Stimulated activated CD8-positive, alpha-beta memory T cell treated with anti-CD3 and anti-CD28 coated beads, Interleukin-4, amount 100 ng/mL, for 24 hours (primary cell): Measurements from ENCODE around the gene GPSM1.
"Not testable (repeated sequence)": the region's sequence is repeated elsewhere in the genome, so short reads cannot be mapped to it uniquely, and the experiment has no call there.

Experiments used
- DNase-seq: peaks from one replicate; pipeline ENCODE4 v3.0.0-alpha.2; 2020; ENCODE audit warnings: low read depth

Gene GPSM1

DNA sequence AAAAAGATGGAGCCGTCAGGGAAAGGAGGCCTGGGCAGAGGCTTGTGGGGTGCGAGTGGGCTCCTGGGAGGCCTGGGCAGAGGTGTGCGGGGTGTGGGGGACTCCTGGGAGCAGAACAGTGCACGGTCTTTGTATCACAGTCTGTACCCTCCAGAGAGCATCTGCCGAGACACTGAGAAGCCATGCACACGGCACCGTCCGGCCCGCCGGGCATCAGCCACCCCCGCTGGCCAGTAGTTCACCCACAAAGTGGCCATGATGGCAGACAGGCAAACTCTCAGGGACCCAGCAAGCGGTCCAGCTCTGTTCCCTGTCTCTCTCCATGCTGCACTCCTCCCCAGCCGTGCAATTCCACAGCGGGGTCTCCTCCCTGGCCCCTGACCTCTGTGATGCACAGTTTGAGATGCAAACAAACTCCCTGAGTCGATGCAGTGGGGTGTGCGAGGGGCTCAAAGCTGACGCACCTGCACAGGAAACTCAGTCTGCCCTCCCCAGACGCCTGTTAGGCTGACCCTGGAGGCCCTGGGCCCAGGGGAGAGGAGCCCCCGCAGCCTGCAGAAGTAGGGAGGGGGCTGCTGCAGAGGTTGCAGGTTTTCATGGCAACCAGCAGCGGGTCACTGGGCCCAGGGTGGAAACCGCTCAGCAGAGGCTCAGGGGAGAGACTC, 9.1 kb upstream of the GPSM1 start:
- DNase-seq = no peak

DNA sequence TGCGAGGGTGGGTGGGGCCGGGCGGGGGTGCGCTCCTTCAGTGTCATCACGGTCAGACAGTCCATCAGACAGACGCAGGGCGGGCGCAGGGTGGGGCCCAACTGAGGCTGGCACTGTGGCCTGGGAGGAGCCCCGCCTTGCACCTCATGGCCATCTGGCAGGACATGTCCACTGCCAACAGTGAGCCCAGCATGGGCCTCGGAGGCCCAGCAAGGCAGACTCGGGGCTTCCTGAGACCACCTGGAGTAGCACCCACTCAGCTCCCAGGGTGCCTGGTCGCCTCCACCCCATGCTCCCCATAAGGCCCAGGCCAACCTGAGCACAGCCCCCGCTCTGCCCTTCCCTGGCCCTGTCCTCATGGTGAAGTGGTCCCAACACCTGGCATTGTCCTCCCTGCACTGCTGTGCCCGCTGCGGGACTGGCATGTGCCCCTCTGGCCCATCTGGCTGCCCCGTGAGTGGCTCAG, 8.5 kb upstream of the GPSM1 start:
- no peak for DNase-seq

DNA sequence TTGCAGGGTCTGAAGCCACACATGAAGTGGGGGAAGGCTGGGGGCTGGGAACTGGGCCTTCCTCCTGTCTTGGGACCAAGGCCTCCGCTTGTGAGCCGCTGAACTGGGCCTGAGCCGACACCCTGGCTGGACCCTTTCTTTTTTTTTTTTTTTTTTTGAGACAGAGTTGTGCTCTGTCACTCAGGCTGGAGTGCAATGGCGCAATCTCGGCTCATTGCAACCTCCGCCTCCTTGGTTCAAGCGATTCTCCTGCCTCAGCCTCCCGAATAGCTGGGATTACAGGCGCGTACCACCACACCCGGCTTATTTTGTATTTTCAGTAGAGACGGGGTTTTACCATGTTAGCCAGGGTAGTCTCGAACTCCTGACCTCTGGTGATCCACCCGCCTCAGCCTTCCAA, 8.1 kb upstream of the GPSM1 start:
- DNase-seq = not testable (repeated sequence)

DNA sequence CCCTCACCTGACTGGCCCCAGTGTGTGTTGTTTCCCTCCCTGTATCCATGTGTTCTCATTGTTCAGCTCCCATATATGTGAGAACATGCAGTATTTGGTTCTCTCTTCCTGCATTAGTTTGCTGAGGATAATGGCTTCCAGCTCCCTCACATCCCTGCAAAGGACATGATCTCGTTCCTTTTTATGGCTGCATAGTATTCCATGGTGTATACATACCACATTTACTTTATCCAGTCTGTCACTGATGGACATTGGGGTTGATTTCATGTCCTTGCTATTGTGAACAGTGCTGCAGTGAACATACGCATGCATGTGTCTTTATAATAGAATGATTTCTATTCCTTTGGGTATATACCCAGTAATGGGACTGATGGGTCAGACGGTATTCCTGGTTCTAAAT, 7.4 kb upstream of the GPSM1 start:
- not testable (repeated sequence) for DNase-seq

DNA sequence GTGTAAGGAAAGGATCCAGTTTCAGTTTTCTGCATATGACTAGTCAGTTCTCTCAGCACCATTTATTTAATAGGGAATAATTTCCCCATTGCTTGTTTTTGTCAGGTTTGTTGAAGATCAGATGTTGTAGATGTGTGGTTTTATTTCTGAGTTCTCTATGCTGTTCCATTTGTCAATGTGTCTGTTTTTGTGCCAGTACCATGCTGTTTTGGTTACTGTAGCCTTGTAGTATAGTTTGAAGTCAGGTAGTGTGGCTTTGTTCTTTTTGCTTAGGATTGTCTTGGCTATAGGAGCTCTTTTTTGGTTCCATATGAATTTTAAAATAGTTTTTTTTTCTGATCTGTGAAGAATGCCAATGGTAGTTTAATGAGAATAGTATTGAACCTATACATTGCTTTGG, 6.4 kb upstream of the GPSM1 start:
- not testable (repeated sequence) for DNase-seq

DNA sequence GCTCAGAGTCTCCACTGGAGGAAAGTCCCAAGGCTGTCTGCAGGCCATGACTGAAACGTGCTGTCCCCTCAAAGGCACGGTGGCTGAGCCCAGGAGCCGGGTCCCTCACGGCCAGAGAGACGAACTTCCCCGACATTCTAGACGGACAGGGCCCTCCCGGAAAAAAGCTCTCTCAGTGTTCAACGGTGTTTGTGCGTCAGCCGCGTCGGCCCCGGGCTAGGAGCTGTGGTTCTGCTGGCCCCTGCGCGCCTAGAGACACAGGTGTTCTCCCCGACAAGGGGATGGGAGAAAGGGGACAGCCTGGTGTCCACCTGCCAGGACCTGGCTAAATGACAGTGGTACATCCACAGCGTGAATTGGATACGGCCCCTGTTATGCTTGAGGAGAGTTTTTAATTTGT, 5.8 kb upstream of the GPSM1 start:
- DNase-seq = no peak

DNA sequence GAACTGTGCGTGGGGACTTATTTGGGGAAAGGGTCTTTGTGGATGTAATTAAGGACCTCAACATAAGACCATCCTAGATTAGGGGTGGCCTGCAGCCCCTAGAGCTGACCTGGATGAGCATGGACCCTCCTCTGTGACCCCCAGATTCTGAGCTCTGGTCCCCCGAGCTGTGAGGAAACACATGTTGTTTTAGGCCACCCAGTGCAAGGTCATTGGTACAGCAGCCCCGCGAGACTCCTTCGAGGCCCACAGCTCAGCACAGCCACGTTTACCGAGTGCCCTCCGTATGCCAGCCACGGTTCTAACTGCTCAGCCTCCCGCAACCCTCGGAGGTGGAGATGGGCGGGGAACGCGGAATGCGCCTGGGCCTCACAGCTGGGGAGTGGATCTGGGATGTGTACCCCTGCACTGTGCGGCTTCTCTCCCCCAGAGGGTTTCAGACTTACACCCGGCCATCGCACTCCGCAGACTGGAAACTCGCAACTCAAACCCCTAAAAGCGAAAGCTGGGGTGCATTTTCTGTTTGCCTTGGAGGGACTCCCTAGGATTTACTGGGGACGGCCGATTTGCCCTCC, 4.5 kb upstream of the GPSM1 start:
- DNase-seq = no peak

DNA sequence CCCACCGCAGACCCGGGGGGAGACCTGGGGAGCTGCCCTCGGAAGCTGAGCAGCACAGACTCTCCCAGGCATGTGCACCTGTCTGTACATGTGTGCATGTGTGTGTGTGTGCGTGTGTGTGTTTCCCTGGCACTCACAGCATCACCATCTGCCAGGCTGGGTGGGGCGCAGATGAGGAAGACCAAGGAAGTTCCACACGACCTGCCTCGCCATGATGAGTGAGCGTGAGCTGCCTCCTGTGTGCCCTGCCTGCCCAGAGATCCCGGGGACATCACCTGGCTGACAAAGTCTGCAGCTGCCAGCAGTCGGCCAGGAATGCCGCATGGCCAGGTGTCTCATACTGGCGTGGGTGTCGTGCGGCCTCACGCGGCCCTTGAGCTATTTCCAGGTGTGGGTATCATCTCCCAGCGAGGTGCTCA, 4.0 kb upstream of the GPSM1 start:
- no peak for DNase-seq

DNA sequence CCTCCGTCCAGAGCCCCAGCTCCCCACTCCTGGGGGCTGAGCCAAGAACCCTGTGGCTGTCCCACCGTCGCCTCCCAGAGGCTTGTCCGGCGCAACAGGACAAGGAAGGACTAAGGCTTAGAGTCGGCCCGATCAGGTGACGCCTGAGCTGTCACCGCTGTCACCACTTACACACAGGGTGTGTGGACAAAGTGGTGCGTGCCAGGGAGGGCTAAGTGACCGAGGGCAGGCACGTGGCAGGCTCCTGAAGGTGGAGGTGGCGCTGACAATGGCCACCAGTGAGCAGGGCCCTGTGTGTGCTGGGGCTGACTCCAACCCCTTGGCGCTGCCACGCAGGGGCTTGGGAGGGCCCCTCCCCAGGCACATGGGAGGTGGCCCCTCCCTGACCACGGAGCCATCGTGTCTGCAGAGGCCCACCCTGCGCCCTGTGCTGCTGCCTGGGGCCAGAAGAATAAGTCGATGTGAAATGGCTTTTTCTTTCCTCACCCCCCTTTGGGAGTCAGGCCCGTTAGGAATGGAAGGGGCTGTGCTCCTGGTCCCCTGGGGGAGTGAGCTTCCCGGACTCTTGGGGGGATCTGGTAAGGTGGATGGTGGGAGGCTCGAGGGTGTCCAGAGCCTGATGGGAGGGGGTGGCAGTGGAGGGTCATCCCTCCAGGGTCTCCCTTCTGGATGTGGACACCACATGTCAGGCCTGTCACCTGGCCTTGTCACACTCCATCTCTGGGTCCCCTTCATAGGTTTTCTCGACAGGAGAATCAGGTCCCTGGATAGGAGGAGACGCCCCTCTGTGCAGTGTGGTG, 2.6 kb upstream of the GPSM1 start:
- no peak for DNase-seq

DNA sequence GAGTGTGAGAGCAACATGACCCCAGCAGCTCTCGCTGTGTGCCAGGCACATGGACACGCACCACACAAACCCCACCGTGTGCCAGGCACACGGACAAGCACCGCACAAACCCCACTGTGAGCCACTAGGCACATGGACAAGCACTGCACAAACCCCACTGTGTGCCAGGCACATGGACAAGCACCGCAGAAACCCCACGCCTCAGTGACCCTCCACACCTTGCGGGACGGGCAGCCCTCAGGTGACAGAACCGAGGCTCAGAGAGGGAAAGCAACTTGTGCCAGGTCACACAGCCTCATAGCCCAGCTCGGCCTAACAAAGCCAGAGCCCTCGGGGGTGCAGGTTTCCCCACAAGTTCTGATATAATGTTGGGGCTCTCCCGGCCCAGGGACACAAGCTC, 2.0 kb upstream of the GPSM1 start:
- DNase-seq = no peak

DNA sequence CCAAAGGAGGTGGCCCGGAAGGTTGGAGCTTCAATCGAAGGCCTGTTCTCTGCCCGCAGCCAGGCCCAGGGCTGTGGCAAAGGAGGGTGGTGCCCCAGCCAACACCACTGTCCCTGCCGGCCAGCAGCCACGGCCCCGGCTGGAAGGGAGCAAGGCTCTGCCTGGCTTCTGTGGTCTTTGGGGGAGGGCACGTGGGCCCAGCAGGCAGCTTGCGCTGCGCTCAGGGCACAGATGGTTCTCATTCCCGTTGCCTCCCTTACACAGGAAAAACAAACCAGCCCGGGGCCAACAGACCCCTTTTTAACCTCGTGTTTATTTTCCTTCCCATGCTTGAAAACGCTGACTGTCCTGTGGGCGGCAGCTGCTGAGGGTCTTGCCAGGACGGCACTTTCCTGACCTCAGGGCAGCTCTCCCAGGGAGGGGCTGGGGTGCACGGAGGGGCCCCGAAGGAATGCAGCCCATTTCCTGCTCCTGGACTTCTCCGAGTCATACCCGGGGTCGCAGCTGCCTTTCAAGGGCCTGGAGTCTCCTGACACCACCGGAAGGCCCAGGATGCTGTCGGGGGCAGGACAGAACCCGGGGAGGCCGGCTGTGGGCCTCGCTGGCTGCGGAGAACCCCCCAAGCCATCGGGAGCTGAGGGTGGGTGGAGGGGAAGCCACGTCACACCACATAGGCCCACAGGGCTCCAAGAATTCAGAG, 1.1 kb upstream of the GPSM1 start:
- no peak for DNase-seq

DNA sequence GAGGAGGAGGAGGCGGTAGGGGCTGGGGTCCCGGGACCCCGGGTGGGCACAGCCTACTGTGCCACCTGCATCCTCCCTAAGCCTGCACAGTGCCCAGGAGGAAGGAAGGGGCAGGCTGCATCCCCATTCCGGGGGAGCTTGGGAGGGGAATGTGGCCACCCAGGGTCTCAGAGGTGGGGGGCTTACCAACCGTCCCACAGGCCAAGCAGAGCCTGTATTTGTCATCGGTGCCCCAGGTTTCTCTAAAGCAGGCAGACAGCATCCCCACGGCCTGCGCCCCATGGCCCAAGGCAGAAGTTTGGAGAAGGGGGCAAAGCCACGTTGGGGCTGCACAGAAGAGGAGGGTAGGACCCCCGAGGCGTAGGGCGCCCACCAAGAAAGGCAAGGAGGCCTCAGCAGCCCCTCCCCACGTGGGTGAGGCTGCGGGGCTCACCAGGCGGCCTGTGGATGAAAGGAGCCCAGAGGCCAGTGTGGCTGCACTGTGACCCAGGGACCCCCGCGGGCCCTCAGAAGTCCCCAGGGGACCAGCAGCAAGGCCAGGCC, 507 bp upstream of the GPSM1 start:
- no peak for DNase-seq

DNA sequence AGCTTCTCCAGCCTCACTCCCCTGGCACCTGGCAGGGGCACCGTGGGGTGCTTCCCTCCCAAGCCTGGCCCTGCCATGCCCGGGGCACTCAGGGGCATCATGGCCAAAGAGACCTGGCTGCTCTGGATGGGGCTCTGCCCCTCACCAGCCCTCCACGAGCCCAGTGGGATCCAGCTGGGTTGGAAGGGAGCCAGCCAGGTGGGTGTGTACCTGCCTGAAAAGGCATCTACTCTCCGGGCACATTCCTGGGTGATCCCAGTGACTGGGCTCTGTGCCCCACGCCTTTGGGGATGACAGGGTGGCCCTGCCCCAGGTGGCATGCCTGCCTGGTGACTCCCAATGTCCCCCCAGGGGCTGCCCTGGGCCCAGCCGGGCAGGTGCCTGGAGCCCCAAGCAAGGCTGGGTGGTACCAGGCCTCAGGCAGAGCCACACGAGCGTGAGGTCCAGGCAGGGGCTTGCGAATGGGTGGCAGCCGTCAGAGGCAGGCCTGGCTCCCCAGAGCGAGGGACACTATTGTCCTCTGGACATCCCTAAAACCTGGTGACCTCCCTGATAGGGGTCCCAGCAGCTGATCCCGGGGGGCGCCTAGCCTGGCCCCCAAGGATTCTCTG, 777 bp downstream of the GPSM1 start:
- no peak for DNase-seq

DNA sequence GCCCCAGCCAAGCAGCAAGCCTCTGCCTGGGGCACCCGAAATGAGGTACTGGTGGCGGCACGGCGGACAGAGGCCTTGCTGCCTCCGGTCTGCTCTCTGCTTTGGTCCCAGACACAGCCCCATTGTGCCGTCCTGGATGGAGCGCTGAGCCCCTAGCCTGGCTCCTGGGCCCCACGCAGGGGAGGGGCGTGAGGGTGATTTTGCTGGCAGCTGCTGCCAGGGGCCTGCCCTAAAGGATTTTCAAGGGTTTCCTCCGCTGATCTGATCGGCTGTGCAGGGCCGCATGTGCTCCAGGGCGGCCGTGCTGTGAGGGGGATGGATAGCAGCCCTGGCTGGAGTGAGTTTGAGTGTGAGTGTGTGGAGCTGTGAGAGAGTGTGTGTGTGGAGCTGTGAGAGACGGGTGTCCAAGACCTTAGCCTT, 1.3 kb downstream of the GPSM1 start:
- DNase-seq = no peak

DNA sequence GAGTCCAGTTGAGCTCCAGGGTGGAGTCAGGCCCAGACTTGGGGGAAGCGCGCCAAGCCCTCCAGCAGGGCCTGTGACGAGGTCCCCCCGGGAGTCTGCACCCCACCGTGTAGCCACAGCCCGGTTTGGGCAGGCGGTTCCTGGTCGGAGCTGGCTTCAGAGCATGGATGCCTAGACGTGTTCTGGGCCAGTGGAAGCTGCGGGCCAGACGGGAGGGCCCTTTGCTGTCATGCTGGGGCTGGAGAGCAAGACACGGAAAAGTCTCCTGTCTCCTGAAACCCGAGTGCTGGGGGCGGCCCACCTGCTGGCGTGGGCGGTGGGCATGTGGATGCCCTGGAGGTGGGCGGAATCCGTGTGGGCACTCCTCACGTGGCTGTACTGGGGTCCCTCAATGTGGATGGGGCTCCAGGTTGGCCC, 1.9 kb downstream of the GPSM1 start:
- DNase-seq = no peak

DNA sequence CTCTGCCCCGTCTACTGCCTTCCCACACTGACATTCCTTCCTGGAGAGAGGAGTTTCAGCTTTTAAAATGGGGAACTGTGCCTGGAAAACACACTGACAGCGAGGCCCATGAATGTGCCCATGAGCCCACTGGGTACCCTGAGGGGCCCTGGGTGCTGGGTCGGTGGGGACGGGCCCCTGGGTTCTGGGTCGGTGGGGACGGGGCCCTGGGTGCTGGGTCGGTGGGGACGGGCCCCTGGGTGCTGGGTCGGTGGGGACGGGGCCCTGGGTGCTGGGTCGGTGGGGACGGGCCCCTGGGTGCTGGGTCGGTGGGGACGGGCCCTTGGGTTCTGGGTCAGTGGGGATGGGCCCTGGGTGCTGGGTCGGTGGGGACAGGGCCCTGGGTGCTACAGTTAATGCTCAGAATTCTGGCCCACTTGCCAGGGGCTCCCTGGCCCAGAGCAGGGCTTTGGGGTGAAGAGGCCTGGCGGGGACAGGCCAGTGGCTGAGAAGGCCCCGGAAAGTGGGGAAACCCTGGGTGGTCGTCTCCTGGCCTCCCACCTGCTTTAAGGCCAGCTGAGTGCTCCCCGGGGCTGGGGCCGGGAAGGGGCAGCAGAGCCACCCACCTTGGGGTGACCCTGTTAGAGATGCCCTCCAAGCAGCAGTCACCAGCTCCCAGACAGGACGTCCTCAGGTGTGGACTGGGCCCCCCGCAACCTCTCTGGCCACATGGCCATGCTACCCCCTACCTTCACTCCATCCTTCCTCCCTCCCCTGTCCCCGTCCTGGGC, 2.5 kb downstream of the GPSM1 start:
- no peak for DNase-seq

DNA sequence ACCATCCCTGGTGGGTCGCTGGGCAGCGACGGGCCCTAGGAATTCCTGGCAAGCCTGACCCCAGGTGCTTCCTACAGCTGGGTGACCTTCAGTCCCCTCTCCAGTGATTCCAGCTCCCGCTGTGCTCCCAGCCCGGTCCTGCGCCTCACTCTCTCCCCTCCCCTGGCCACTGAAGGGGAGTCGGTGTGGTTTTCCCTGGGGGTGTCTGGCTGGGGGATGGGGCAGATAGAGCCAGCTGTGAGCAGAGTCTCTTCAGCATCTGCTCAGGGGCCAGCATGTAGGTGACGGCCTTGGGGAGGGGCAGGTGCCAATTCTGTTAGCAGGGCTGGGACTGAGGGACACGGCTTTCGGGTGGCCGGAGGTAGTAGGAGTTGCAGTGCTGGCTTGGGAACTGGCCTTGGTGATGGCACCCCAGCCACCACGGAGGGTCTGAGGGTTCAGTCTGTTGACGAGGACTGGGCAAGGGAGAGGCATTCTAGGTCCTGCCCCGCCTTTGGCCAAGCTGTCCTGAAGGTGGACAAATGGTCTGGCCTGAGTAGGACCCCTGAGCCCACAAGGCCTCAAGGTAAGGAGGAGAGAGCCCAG, 3.2 kb downstream of the GPSM1 start:
- DNase-seq = no peak

DNA sequence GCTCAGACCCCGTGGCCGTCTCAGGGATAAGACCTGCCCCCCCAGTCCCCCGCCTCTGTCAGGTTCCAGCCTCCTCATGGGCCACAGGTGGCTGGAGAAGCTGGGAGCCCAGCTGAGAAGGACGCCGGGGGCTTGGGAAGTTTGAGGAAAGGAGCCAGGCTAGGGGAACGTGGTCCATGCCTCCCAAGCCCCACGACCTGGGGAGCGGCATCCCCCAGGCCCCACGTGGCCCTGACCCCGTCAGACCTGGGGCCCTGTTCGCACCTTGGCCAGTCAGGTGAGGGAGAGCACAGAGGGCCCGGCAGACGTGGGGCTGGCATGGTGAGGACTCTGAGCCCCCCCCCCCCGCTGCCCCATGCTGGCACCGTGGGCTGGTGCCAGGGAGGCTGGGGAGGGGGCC, 3.7 kb downstream of the GPSM1 start:
- no peak for DNase-seq

DNA sequence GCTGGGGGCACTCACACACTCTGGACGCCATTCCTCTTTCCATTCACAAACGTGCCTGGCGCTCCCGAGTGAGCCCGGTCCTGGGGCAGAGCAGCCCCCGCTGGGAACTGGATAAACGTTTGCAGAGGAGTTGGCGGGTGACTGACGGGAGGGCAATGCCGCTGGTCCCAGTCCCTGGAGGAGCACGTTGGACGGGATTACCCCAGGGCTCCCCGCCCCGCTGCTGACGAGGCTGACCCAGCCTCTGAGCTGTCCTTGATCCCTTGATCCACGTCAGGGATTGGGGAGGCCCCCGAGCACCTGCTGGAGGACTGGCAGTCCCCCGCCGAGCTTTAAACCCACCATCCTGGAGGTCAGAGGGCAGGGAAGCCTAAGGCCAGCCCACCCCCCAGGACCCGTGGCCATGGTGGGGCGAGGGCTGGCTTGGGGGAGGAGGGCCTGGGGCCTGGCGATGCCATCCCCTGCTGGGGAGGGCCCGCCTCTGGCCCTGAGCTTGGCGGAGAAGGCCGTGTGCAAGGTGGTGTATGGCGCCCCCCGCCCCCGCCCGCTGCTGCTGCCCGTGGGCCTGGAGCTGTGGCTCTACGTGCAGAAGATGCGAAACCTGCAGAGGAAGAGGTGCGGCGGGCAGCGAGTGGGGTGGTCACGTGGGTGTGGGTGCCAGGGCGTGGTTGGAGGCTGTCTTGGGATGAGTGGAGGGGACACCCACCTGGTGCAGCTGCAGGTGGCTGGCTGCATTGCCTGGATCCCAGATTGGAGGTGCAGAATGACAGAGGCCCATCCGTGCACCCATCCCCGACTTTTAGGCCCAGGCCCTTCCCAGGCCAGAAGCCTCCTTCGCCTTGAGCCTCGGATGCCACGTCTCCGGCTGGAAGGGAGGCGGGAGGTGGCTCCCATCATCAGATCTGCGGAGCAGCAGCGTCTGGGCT, 4.5 kb downstream of the GPSM1 start:
- no peak for DNase-seq
